Small intestine (tissue), 16 donors: Measurements from ENCODE around the gene MED29. TPM values are rescaled to one million over a fixed set of nuclear protein-coding genes. Genes with fewer than 3 reads are reported as not detected.

Source experiments
- DNase-seq, 2 donors: peaks; one replicate each; pipeline versions ENCODE4 v3.0.0 to v3.0.0-alpha.2; 2013
- FAIRE-seq: peaks from 2 replicates; lab custom pipeline; 2012; peaks lifted over from hg19 to GRCh38; lab: Jason Lieb, UNC
- H3K27ac ChIP-seq, 3 donors: one replicate each; pipeline ENCODE4 v1.5.1; 2013; ENCODE audit warnings: low read length in 2 of 3, mild to moderate bottlenecking in 2 of 3, control low read depth in 1 of 3, inconsistent platforms in 1 of 3, low read depth in 1 of 3, moderate library complexity in 1 of 3
- H3K27me3 ChIP-seq, 3 donors: one replicate each; pipeline ENCODE4 v1.6.1; 2013; ENCODE audit warnings: low read length in 3 of 3, inconsistent platforms in 1 of 3; ENCODE audit not compliant: control insufficient read depth in 3 of 3, insufficient read depth in 3 of 3
- H3K36me3 ChIP-seq, 3 donors: one replicate each; pipeline ENCODE4 v1.6.1; 2013; ENCODE audit warnings: low read length in 3 of 3, inconsistent platforms in 1 of 3, low read depth in 1 of 3, mild to moderate bottlenecking in 1 of 3, moderate library complexity in 1 of 3; ENCODE audit not compliant: control insufficient read depth in 3 of 3, insufficient read depth in 2 of 3
- H3K4me1 ChIP-seq, 3 donors: one replicate each; pipeline ENCODE4 v1.6.1; 2013; ENCODE audit warnings: low read length in 2 of 3, inconsistent platforms in 1 of 3, low read depth in 1 of 3, mild to moderate bottlenecking in 1 of 3, moderate library complexity in 1 of 3; ENCODE audit not compliant: control insufficient read depth in 3 of 3, insufficient read depth in 2 of 3
- H3K4me3 ChIP-seq, 3 donors: one replicate each; pipeline ENCODE4 v1.5.1; 2013; ENCODE audit warnings: low read length in 3 of 3, control low read depth in 1 of 3, inconsistent platforms in 1 of 3, low read depth in 1 of 3, mild to moderate bottlenecking in 1 of 3, moderate library complexity in 1 of 3
- H3K9me3 ChIP-seq, 2 donors: one replicate each; pipeline ENCODE4 v1.6.1; 2013; ENCODE audit warnings: low read depth in 1 of 2, low read length in 1 of 2; ENCODE audit not compliant: control insufficient read depth in 2 of 2, insufficient read depth in 1 of 2
- WGBS, 3 donors: extraction: QIAGEN DNeasy Blood & Tissue Kit; methylation state at CpG; one replicate each; pipeline ENCODE4 v1.1.7; 2013; 5-methylcytosine and 5-hydroxymethylcytosine counted together
- long read RNA-seq, 10 donors: transcript quantifications; one replicate each; lab custom pipeline, GENCODE V29; 2026
- polyA plus RNA-seq, 4 donors: library from polyadenylated mRNA; stranded (reverse) in 3 of 4; unstranded in 1 of 4; fragments of 200-250 nt in 3 of 4; fragments of 120-200 nt in 1 of 4; gene quantifications; one replicate each; pipeline versions ENCODE4 v1.2.1 to v1.2.3, GENCODE V29; 2013
- donor health status: healthy with polysubstance abuse.
- donor health status: control.
- donor health status: control.
- donor health status: Bipolar disorder and iron deficiency.
- donor health status: healthy.

MED29 gene, protein sequence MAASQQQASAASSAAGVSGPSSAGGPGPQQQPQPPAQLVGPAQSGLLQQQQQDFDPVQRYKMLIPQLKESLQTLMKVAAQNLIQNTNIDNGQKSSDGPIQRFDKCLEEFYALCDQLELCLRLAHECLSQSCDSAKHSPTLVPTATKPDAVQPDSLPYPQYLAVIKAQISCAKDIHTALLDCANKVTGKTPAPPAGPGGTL
- 10 to 100 TPM; 20.3 to 29.3 (median 23.7) TPM for polyA plus RNA-seq
- long read RNA-seq, donor 1, transcript MED29-201 (4 exons, 3,653 nt): major isoform, 25 of 26 reads
- long read RNA-seq, donor 1, partial matches to known transcripts: 0 of 26 reads
- long read RNA-seq, donor 1, other reads (novel, unspliced or antisense): 0 of 26 reads
- long read RNA-seq, donor 2, transcript MED29-201 (4 exons, 3,653 nt): major isoform, 7 of 7 reads
- long read RNA-seq, donor 2, partial matches to known transcripts: 0 of 7 reads
- long read RNA-seq, donor 2, other reads (novel, unspliced or antisense): 0 of 7 reads
- long read RNA-seq, donor 3, transcript MED29-201 (4 exons, 3,653 nt): major isoform, 8 of 9 reads
- long read RNA-seq, donor 3, partial matches to known transcripts: 0 of 9 reads
- long read RNA-seq, donor 3, other reads (novel, unspliced or antisense): 0 of 9 reads
- long read RNA-seq, donor 4, partial matches to known transcripts: 0 of 1 reads
- long read RNA-seq, donor 4, other reads (novel, unspliced or antisense): 0 of 1 reads
- long read RNA-seq, donor 5, transcript MED29-201 (4 exons, 3,653 nt): major isoform, 6 of 6 reads
- long read RNA-seq, donor 5, partial matches to known transcripts: 0 of 6 reads
- long read RNA-seq, donor 5, other reads (novel, unspliced or antisense): 0 of 6 reads
- long read RNA-seq, donor 6, transcript MED29-201 (4 exons, 3,653 nt): major isoform, 8 of 8 reads
- long read RNA-seq, donor 6, partial matches to known transcripts: 0 of 8 reads
- long read RNA-seq, donor 6, other reads (novel, unspliced or antisense): 0 of 8 reads
- long read RNA-seq, donor 7, transcript MED29-201 (4 exons, 3,653 nt): major isoform, 25 of 36 reads
- long read RNA-seq, donor 7, partial matches to known transcripts: 10 of 36 reads
- long read RNA-seq, donor 7, other reads (novel, unspliced or antisense): 0 of 36 reads
- long read RNA-seq, donor 8, partial matches to known transcripts: 0 of 4 reads
- long read RNA-seq, donor 8, other reads (novel, unspliced or antisense): 0 of 4 reads
- long read RNA-seq, donor 9, partial matches to known transcripts: 0 of 3 reads
- long read RNA-seq, donor 9, other reads (novel, unspliced or antisense): 0 of 3 reads
- long read RNA-seq, donor 10, transcript MED29-201 (4 exons, 3,653 nt): major isoform, 31 of 31 reads
- long read RNA-seq, donor 10, partial matches to known transcripts: 0 of 31 reads
- long read RNA-seq, donor 10, other reads (novel, unspliced or antisense): 0 of 31 reads

GRCh38 chr19:39390751-39391437 is at the start of gene MED29, which contains the start of gene PAF1:
MED29 (plus strand) TSS chr19:39391378; CDS start chr19:39391423, 45 bp downstream.
PAF1 (minus strand) TSS chr19:39391106; CDS start chr19:39390864, 242 bp downstream.
- peak; percentile 99 to 100 for DNase-seq
- FAIRE-seq: peak; percentile 80
- peaks cover 0 to 15% (median 2%) of the 10 kb centered on the region in 3 donors for H3K4me1 ChIP-seq
- H3K9me3 ChIP-seq: no peaks in the 10 kb centered on the region
- H3K27ac ChIP-seq: peak within 1 kb of the TSS; percentile 72 to 98 (median 97)
- H3K36me3 ChIP-seq: peaks cover 1 to 64% (median 11%) of the 10 kb centered on the region in 3 donors
- peak within 1 kb of the TSS; percentile 68 to 96 (median 74) for H3K4me3 ChIP-seq
- no peaks in the 10 kb centered on the region for H3K27me3 ChIP-seq
- WGBS, 3 donors: 0 to 1% (median 0%) methylated on average over 60 of the region's 60 CpGs

- DNase-seq (peak; percentile 98 to 99), FAIRE-seq (no peak)
- Histone ChIP-seq H3K27ac (peak within 1 kb of the TSS; percentile 66 to 84 (median 69)), H3K4me3 (peak within 1 kb of the TSS; percentile 87 to 99 (median 93)), H3K9me3 (no peaks in the 10 kb centered on the region), H3K27me3 (no peaks in the 10 kb centered on the region), H3K4me1 (peaks cover 6 to 21% (median 8%) of the 10 kb centered on the region in 3 donors), H3K36me3 (peaks cover 0 to 4% (median 0%) of the 10 kb centered on the region in 3 donors)
- WGBS, 3 donors: 0 to 1% (median 1%) methylated on average over 28 to 105 of the region's 105 CpGs
Measured at GRCh38 chr19:39341719-39342604, 49.2 kb upstream of the MED29 start, which contains the start of gene SAMD4B. SAMD4B (plus strand) TSS chr19:39342421; CDS start chr19:39356894, 14,473 bp downstream.

GRCh38 chr19:39342647-39343305 is 48.4 kb upstream of the MED29 start:
- Histone ChIP-seq H3K9me3 (no peaks in the 10 kb centered on the region), H3K4me3 (peak overlapping the region; percentile 87 to 99 (median 93)), H3K36me3 (peaks cover 0 to 8% (median 0%) of the 10 kb centered on the region in 3 donors), H3K27ac (peak overlapping the region; percentile 30 to 69 (median 64)), H3K27me3 (no peaks in the 10 kb centered on the region), H3K4me1 (peaks cover 6 to 21% (median 8%) of the 10 kb centered on the region in 3 donors)
- FAIRE-seq (no peak), DNase-seq (peak in 1 of 2 donors; percentile 51)
- 2 to 7% (median 3%) methylated on average over 17 to 51 of the region's 51 CpGs for WGBS, 3 donors

DNA sequence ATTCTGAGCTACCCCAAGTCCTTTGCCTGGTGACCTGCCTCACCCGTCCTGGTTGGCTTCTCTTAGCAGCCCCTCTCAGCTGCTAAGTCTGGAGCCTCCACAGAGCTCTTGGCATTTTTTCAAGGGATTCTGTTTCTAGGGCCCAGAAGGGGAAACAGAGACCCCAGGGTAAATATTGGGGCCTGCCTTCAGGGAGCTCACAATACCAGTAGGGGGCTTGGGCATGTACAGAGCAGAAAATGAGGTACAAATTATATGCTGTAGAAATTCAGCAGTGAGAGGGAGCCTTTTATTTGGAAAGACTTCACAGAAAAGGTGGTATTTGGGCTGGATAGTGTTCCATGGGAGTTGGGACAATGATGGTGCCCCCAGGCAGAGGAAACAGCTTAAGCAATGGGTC is 45.2 kb upstream of the MED29 start:
- Histone ChIP-seq H3K36me3 (peaks cover 0 to 17% (median 2%) of the 10 kb centered on the region in 3 donors), H3K4me1 (peaks cover 3 to 10% (median 8%) of the 10 kb centered on the region in 3 donors), H3K9me3 (no peaks in the 10 kb centered on the region), H3K27me3 (no peaks in the 10 kb centered on the region), H3K4me3 (no peak overlapping the region), H3K27ac (no peak overlapping the region)
- FAIRE-seq: no peak
- no peak for DNase-seq
- 75 to 88% (median 86%) methylated on average over 1 of the region's 1 CpG for WGBS, 3 donors

DNA sequence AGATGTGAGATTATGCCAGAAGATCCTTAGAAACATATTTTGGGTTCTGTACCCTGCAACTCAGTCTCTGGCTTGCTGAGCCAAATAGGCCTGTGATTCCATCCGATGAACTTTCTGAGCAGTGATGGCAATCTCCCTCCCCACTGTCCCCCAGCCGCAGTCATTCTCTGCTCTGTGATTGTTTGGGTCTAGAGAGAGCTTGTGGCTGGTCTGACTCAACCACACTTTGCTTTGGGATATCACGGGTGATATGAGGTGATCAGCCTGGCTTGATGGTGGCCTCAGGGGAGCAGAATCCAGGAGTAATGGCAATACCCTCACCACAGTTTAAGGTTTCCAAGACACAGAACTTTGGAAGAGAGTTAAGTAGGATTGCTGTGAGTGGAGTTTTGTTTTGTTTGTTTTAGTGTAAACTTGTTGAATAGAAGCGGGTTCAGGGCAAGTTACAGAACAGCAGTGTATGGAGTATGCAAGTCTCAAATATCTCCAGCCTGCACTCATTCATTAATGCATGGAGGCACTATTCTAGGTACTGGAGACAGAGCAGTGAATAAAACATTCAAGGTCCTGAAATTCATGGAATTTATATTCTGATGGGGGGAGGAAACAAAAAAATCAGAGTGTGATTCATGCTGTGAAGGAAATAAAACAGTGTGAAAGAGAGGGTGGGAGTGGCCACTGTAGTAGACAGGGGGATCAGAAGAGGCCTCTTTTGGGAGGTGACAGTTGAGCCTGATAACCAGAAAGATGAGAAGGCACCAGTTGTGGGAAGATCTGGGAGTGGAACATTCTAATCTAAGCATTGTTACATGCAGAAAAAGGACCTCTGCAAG is 43.6 kb upstream of the MED29 start:
- Histone ChIP-seq H3K27ac (no peak overlapping the region), H3K27me3 (no peaks in the 10 kb centered on the region), H3K4me1 (peaks cover 3 to 8% (median 8%) of the 10 kb centered on the region in 3 donors), H3K4me3 (no peak overlapping the region), H3K36me3 (peaks cover 3 to 22% (median 4%) of the 10 kb centered on the region in 3 donors), H3K9me3 (no peaks in the 10 kb centered on the region)
- FAIRE-seq (no peak), DNase-seq (no peak)
- 85 to 95% (median 94%) methylated on average over 4 of the region's 4 CpGs for WGBS, 3 donors

DNA sequence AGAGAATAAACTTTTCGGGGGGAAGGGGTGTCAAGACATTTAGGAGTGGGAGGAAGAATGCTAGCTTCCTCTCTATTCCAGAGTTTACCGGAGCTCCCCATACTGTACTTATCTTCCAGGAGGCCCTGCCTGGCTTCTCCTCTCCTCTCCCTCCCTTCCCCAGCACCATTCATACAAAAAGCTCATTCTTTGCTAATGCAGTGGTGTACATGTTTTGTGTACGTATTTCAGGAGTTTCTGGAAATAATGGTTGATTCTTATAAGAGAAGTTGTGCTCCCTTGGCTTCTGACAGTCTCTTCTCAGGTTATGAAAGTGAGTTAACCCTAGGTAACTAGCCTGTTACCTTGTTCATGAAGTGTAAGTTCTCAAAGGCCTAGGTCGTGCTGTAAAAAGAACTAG is 41.9 kb upstream of the MED29 start:
- Histone ChIP-seq H3K4me3 (no peak overlapping the region), H3K9me3 (no peaks in the 10 kb centered on the region), H3K4me1 (no peaks in the 10 kb centered on the region), H3K36me3 (peaks cover 3 to 25% (median 4%) of the 10 kb centered on the region in 3 donors), H3K27ac (no peak overlapping the region), H3K27me3 (no peaks in the 10 kb centered on the region)
- DNase-seq: no peak
- WGBS, 3 donors: 87 to 93% (median 92%) methylated on average over 4 of the region's 4 CpGs
- no peak for FAIRE-seq
